Astrocyte (in vitro differentiated cells and primary cell): ENCODE results near the gene IL20RB. TPM values are rescaled to one million over a fixed set of nuclear protein-coding genes. Genes with fewer than 3 reads are reported as not detected.
A peak's percentile ranks its signal among the peaks of the same experiment; 100 is the strongest.

Source experiments
- DNase-seq: peaks from one replicate; pipeline ENCODE4 v3.0.0-alpha.2; 2010; ENCODE audit warnings: low read depth
- FAIRE-seq: peaks from 2 replicates; lab custom pipeline; 2011; peaks lifted over from hg19 to GRCh38; lab: Jason Lieb, UNC
- H2AFZ ChIP-seq: 2 replicates; pipeline ENCODE4 v1.6.0; 2012; ENCODE audit warnings: low read depth, low read length, inconsistent platforms
- H3K27ac ChIP-seq: 2 replicates; pipeline ENCODE4 v1.5.1; 2011; ENCODE audit warnings: low read depth, low read length, inconsistent platforms
- H3K27me3 ChIP-seq: 2 replicates; pipeline ENCODE4 v1.6.0; 2011; ENCODE audit warnings: low read length, inconsistent platforms; ENCODE audit not compliant: insufficient read depth
- H3K36me3 ChIP-seq: 2 replicates; pipeline ENCODE4 v1.5.1; 2011; ENCODE audit warnings: low read length, inconsistent platforms; ENCODE audit not compliant: insufficient read depth
- H3K4me1 ChIP-seq: 2 replicates; pipeline ENCODE4 v1.5.1; 2011; ENCODE audit warnings: low read length, inconsistent platforms; ENCODE audit not compliant: insufficient read depth
- H3K4me2 ChIP-seq: 2 replicates; pipeline ENCODE4 v1.6.0; 2012; ENCODE audit warnings: low read length, inconsistent platforms
- H3K4me3 ChIP-seq: 2 replicates; pipeline ENCODE4 v1.5.1; 2011; ENCODE audit warnings: low read depth, mild to moderate bottlenecking, low read length, inconsistent platforms; ENCODE audit not compliant: insufficient read depth
- H3K79me2 ChIP-seq: 2 replicates; pipeline ENCODE4 v1.6.0; 2012; ENCODE audit warnings: mild to moderate bottlenecking, low read length, inconsistent platforms; ENCODE audit not compliant: insufficient read depth
- H3K9ac ChIP-seq: 2 replicates; pipeline ENCODE4 v1.6.0; 2012; ENCODE audit warnings: mild to moderate bottlenecking, low read length, inconsistent platforms
- H3K9me3 ChIP-seq: 2 replicates; pipeline ENCODE4 v1.5.1; 2012; ENCODE audit warnings: low read depth, mild to moderate bottlenecking, low read length, inconsistent platforms; ENCODE audit not compliant: insufficient read depth
- H4K20me1 ChIP-seq: 2 replicates; pipeline ENCODE4 v1.6.0; 2012; ENCODE audit warnings: low read length, inconsistent platforms; ENCODE audit not compliant: insufficient read depth
- H3K27ac Mint-ChIP-seq: one replicate; pipeline ENCODE4 v1.8.0; 2021; ENCODE audit warnings: mild to moderate bottlenecking, mixed read lengths; ENCODE audit not compliant: unreplicated experiment
- H3K27me3 Mint-ChIP-seq: one replicate; pipeline ENCODE4 v1.8.0; 2021; ENCODE audit warnings: low read depth, mixed read lengths; ENCODE audit not compliant: unreplicated experiment
- H3K36me3 Mint-ChIP-seq: one replicate; pipeline ENCODE4 v1.8.0; 2021; ENCODE audit warnings: low read depth, mixed read lengths; ENCODE audit not compliant: unreplicated experiment
- H3K4me1 Mint-ChIP-seq: one replicate; pipeline ENCODE4 v1.8.0; 2021; ENCODE audit warnings: low read depth, mixed read lengths; ENCODE audit not compliant: unreplicated experiment
- H3K4me3 Mint-ChIP-seq: one replicate; pipeline ENCODE4 v1.8.0; 2021; ENCODE audit warnings: mild to moderate bottlenecking, moderate library complexity, mixed read lengths; ENCODE audit not compliant: unreplicated experiment
- H3K9me3 Mint-ChIP-seq: one replicate; pipeline ENCODE4 v1.8.0; 2021; ENCODE audit warnings: mild to moderate bottlenecking, mixed read lengths; ENCODE audit not compliant: unreplicated experiment
- EZH2 ChIP-seq: IDR thresholded peaks from 2 replicates; pipeline ENCODE4 v1.6.1; 2012; ENCODE audit warnings: mild to moderate bottlenecking, low read length, inconsistent platforms; ENCODE audit not compliant: insufficient read depth
- total RNA-seq: library from RNA; stranded (reverse); gene quantifications from 2 replicates; pipeline ENCODE4 v1.2.1, GENCODE V29; 2021
- TF ChIP-seq, protein P1 (sequence below): IDR thresholded peaks from 2 replicates; pipeline ENCODE4 v1.5.1; 2011; ENCODE audit warnings: low read depth, mild to moderate bottlenecking, inconsistent platforms, low read length, moderate library complexity; ENCODE audit not compliant: insufficient read depth

Gene IL20RB
- total RNA-seq, 1 donor from 2014 or later: 22.0 TPM

DNA sequence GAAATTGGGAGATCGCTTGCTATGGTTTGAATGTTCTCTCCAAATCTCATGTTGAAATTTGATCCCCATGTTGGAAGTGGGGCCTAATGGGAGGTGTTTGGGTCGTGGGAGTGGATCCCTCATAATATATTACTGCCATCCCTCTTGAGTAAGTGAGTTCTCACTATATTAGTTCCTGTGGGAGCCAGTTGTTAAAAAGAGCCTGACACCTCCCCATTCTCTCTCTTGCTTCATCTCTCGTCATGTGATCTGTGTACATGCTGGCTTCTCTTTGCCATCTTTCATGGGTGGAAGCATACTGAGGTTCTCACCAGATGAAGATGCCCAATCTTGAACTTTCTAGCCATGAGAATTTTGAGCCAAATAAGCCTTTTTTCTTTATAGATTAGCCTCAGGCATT lies 43.0 kb upstream of the IL20RB start:
- no peak for FAIRE-seq
- no peaks in the 10 kb centered on the region for H3K27me3 Mint-ChIP-seq
- H3K27me3 ChIP-seq: no peaks in the 10 kb centered on the region
- no peak for DNase-seq
- H3K4me3 ChIP-seq: no peak overlapping the region
- no peak overlapping the region for H3K4me2 ChIP-seq
- peaks cover 11% of the 10 kb centered on the region for H3K4me1 Mint-ChIP-seq
- peaks cover 6% of the 10 kb centered on the region for H3K36me3 Mint-ChIP-seq
- H3K4me3 Mint-ChIP-seq: no peak overlapping the region
- H3K4me1 ChIP-seq: no peaks in the 10 kb centered on the region
- no peak for TF ChIP-seq EZH2
- TF ChIP-seq, protein P1, sequence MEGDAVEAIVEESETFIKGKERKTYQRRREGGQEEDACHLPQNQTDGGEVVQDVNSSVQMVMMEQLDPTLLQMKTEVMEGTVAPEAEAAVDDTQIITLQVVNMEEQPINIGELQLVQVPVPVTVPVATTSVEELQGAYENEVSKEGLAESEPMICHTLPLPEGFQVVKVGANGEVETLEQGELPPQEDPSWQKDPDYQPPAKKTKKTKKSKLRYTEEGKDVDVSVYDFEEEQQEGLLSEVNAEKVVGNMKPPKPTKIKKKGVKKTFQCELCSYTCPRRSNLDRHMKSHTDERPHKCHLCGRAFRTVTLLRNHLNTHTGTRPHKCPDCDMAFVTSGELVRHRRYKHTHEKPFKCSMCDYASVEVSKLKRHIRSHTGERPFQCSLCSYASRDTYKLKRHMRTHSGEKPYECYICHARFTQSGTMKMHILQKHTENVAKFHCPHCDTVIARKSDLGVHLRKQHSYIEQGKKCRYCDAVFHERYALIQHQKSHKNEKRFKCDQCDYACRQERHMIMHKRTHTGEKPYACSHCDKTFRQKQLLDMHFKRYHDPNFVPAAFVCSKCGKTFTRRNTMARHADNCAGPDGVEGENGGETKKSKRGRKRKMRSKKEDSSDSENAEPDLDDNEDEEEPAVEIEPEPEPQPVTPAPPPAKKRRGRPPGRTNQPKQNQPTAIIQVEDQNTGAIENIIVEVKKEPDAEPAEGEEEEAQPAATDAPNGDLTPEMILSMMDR: no peak
- no peaks in the 10 kb centered on the region for H3K9me3 ChIP-seq
- H3K79me2 ChIP-seq: peaks cover 91% of the 10 kb centered on the region
- H3K27ac ChIP-seq: no peak overlapping the region
- peaks cover 49% of the 10 kb centered on the region for H4K20me1 ChIP-seq
- no peaks in the 10 kb centered on the region for H3K9me3 Mint-ChIP-seq
- no peaks in the 10 kb centered on the region for H3K36me3 ChIP-seq
- H2AFZ ChIP-seq: no peak overlapping the region
- H3K27ac Mint-ChIP-seq: no peak overlapping the region
- no peak overlapping the region for H3K9ac ChIP-seq

DNA sequence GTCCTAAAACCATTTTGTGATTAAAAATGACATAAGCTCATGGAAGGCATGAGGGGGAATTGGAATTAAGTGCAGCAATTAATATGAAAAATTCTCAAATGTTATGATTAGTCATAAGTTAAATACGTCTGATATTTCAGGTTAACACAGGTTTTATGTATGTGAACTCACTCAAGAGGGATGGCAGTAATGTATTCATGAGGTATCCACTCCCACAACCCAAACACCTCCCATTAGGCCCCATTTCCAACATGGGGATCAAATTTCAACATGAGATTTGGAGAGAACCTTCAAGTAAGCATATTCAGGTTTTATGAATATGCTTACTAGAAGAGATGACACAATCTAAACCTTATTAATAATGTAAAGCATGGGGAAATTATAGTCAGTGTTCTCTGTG lies 41.6 kb upstream of the IL20RB start:
- no peak for DNase-seq
- TF ChIP-seq, protein P1: no peak
- TF ChIP-seq EZH2: no peak
- FAIRE-seq: no peak
- peaks cover 7% of the 10 kb centered on the region for H3K36me3 Mint-ChIP-seq
- Histone ChIP-seq H2AFZ (no peak overlapping the region), H3K4me2 (no peak overlapping the region), H3K27ac (no peak overlapping the region), H3K36me3 (no peaks in the 10 kb centered on the region), H3K4me3 (no peak overlapping the region), H3K79me2 (peaks cover 82% of the 10 kb centered on the region), H4K20me1 (peaks cover 46% of the 10 kb centered on the region), H3K27me3 (no peaks in the 10 kb centered on the region), H3K4me1 (no peaks in the 10 kb centered on the region), H3K9ac (no peak overlapping the region), H3K9me3 (no peaks in the 10 kb centered on the region)
- H3K9me3 Mint-ChIP-seq: peaks cover 3% of the 10 kb centered on the region
- H3K27me3 Mint-ChIP-seq: no peaks in the 10 kb centered on the region
- H3K4me1 Mint-ChIP-seq: peaks cover 10% of the 10 kb centered on the region
- H3K27ac Mint-ChIP-seq: no peak overlapping the region
- no peak overlapping the region for H3K4me3 Mint-ChIP-seq

DNA sequence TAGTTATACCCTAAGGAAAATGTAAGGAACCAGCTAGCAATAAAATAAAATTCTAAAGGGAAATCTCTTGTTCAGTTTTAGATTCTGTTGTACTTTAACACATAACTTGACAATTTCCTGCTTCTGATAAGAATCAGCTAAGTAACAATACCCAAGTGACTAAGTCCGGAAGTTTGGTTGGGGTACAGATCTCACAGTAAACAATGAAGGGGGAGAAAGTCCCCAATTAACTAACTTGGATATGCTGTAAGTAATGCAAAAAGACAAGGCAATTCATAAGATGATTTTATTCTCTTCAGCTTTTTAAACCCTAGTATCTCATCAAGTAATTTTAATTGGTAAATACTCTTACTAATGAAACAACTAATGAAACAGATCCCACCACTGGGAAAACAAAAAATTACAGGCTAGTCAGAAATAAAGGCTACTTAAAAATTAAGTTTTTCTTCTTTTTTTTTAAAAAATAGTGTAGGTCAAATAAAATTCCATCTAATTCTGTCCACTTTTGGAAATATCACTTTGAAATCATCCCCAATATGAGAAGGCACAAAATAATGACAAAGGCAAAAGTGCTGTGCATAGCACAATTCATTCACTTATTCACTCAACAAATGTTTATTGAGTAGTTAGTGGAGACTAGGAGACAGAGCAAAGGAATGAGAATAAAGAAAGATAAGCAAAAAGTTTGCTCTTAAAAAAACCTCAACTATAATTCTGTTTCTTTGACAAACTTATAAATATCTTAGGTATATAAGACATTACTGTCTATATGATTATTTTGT lies 37.8 kb upstream of the IL20RB start:
- no peaks in the 10 kb centered on the region for H3K27me3 ChIP-seq
- H3K36me3 Mint-ChIP-seq: peaks cover 7% of the 10 kb centered on the region
- TF ChIP-seq EZH2: no peak
- TF ChIP-seq, protein P1: no peak
- DNase-seq (peak; percentile 47), FAIRE-seq (no peak)
- peaks cover 28% of the 10 kb centered on the region for H4K20me1 ChIP-seq
- H3K4me2 ChIP-seq: no peak overlapping the region
- no peak overlapping the region for H3K4me3 ChIP-seq
- H3K4me1 ChIP-seq: no peaks in the 10 kb centered on the region
- H3K9me3 Mint-ChIP-seq: peaks cover 3% of the 10 kb centered on the region
- peaks cover 53% of the 10 kb centered on the region for H3K79me2 ChIP-seq
- H3K4me1 Mint-ChIP-seq: peaks cover 8% of the 10 kb centered on the region
- H3K27me3 Mint-ChIP-seq: no peaks in the 10 kb centered on the region
- H3K36me3 ChIP-seq: no peaks in the 10 kb centered on the region
- H3K9me3 ChIP-seq: no peaks in the 10 kb centered on the region
- H3K9ac ChIP-seq: no peak overlapping the region
- H3K4me3 Mint-ChIP-seq: no peak overlapping the region
- no peak overlapping the region for H3K27ac Mint-ChIP-seq
- no peak overlapping the region for H2AFZ ChIP-seq
- H3K27ac ChIP-seq: no peak overlapping the region
